COLO829 (cell line): Measurements from ENCODE around the gene ANKRD35.
"Not testable (repeated sequence)": the region's sequence is repeated elsewhere in the genome, so short reads cannot be mapped to it uniquely, and the experiment has no call there.

Source experiments
- DNase-seq: peaks from one replicate; pipeline ENCODE4 v3.0.0; 2012; ENCODE audit warnings: low spot score

The ANKRD35 gene

GRCh38 chr1:145885738-145886287 lies at the start of gene ANKRD35:
ANKRD35 (minus strand) TSS chr1:145885866; CDS start chr1:145885758, 108 bp downstream.
- peak; percentile 95 for DNase-seq

DNA sequence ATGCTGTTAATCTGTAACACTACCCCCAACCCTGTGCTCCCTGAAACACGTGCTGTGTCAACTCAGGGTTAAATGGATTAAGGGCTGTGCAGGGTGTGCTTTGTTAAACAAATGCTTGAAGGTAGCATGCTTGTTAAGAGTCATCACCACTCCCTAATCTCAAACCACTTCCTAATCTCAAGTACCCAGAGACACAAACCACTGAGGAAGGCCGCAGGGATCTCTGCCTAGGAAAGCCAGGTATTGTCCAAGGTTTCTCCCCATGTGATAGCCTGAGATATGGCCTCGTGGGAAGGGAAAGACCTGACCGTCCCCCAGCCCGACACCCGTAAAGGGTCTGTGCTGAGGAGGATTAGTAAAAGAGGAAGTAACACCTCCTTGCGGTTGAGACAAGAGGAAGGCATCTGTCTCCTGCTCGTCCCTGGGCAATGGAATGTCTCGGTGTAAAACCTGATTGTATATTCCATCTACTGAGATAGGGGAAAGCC lies 46.9 kb upstream of the ANKRD35 start:
- DNase-seq: not testable (repeated sequence)

DNA sequence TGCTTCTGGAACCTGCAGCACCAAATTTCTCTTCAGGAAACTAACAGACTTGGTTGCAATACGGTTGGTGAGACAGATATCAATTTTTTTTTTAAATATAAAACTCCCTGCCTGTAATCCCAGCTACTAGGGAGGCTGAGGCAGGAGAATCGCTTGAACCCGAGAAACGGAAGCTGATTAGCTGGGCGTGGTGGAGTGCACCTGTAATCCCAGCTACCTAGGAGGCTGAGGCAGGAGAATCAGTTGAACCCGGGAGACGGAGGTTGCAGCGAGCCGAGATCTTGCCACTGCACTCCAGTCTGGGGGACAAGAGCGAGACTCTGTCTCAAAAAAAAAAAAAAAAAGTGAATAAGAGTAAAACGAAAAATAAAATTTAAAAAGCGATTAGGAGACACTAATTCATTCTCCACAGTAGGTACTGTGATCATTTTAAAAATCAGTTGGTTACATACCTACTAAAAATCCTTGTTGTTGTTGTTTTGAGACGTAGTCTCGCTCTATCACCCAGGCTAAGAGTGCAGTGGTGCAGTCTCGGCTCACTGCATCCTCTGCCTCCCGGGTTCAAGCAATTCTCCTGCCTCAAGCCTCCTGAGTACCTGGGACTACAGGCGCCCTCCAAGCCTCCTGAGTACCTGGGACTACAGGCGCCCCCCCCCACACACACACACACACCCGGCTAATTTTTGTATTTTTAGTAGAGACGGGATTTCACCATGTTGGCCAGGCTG lies 42.4 kb upstream of the ANKRD35 start:
- no peak for DNase-seq

DNA sequence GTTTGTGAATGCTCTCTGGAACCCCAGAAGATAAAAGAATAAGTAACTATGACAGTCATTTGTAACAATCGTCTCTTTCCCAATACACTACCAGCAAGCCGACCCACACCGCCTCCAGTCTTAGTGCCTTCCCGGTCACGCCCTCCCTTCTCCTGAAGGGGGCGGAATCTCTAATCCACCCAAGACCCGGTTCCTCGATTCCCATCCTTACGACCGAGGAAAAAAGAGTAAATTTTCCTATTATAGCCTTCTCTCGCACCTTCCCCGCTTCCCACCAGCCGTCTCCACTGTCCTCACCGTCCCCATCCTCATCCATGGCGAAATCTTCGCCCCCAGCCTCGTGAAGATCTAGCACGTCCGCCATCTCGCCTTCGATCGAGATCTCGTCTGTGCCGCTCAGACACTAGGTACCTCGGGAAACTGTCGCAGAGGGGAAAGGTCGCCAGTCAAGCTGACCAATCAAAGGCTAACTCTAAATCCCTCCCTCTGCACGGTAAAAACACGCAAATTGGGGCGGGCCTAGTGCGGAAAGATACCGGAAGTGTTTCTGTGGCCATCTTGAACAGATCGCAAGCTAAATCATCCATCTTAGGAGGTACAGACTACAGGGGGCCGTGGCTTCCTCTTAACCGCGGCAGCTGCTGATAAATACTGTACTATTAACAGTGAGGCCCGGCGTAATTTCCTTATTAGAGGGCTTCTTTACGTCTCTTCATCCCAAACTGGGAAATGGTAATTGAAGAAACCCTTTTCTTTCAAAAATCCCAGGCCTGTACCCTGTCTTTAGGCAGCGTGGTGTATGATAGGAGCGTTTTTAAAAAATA lies 41.6 kb upstream of the ANKRD35 start, which contains the start of gene RBM8A:
Gene RBM8A (minus strand): TSS at position 422 of the 824 bp plus-strand sequence. CDS start 58 bp downstream, at position 364.
- peak; percentile 92 for DNase-seq

- no peak for DNase-seq
Observed at GRCh38 chr1:145926686-145927062, 41.0 kb upstream of the ANKRD35 start.

DNA sequence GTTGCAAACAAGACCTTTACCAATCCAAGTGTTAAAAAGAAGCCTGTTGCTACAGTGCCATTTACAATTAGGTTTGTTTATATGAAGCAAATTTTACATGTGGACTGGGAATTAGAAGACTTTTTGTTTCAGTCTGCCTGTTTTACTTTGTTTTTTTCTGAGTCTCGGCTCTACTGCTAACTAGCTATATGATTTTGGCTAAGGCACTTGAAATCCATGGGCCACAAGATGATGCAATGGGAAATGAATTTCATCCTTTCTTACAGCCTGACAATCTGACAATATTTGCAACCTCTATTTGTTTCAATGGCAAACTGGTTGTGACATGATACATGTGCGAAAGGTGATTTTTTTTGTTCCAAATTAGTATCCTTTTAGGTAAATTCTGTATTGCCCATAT lies 36.6 kb upstream of the ANKRD35 start:
- DNase-seq: no peak

DNA sequence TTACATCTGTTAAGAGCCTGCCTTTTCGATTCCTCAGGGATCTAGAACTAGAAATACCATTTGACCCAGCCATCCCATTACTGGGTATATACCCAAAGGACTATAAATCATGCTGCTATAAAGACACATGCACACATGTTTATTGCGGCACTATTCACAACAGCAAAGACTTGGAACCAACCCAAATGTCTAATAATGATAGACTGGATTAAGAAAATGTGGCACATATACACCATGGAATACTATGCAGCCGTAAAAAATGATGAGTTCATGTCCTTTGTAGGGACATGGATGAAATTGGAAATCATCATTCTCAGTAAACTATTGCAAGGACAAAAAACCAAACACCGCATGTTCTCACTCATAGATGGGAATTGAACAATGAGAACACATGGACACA lies 34.6 kb upstream of the ANKRD35 start:
- not testable (repeated sequence) for DNase-seq

DNA sequence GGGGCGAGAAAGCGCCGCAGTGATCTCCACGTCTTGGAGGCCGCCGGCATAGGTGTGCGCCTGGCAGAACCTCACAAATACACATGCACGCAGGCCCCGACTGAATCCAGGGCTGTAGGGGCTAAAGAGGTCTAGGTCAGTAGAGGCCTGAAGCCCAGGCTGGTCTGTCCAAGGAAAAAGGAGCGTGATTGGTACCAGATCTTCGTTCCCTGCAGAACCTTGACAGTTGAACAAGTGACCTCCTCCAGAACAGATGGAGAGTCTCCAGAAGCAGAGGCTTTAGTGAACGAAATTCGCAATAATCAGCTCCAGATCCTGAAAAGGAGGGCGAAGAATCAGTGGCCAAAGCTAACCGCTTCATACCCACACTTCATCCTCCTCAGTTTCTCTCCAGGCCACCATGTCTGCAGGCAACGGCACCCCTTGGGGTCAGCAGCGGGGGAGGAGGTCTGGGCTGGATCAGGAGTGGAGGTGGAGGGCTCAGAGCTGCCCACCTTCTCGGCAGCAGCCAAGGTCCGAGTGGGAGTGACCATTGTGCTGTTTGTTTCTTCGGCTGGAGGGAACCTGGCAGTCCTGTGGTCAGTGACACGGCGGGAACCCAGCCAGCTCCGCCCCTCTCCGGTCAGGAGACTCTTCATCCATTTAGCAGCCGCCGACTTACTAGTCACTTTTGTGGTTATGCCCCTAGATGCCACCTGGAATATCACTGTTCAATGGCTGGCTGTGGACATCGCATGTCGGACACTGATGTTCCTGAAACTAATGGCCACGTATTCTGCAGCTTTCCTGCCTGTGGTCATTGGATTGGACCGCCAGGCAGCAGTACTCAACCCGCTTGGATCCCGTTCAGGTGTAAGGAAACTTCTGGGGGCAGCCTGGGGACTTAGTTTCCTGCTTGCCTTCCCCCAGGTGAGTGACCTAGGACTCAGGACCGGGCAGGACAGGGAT lies 33.6 kb upstream of the ANKRD35 start:
- peak; percentile 50 for DNase-seq

GRCh38 chr1:145918144-145918991 lies 32.7 kb upstream of the ANKRD35 start, which contains the start of gene PEX11B:
PEX11B (minus strand) TSS chr1:145918717; CDS start chr1:145918688, 29 bp downstream.
- DNase-seq: peak; percentile 82

GRCh38 chr1:145917595-145917994 lies 31.9 kb upstream of the ANKRD35 start:
- no peak for DNase-seq

GRCh38 chr1:145916745-145917144 lies 31.1 kb upstream of the ANKRD35 start:
- no peak for DNase-seq

DNA sequence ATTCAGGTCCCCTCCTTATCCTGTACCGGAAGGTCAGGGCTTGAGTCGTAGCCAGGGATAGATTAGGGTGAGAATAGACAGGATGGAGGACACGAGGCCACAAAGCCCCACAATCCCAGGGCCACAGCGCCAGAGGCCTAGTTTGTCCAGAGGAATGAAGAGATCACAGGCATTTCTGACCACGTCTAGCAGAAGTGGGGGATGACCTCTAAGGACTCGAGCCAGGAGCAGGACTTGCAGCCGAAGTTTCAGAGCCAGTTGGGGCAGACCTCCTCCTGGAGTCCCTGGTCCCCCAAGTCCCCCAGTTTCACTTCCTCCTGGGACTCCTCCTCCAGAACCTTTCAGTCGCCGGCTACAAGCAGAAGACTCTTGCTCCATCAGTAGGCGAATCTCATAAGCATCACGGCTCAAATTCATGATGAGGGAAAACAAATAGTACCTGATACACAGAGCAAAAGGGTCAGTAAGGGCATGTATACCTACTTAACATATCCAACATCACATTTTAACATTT lies 26.5 kb upstream of the ANKRD35 start:
- DNase-seq: no peak

DNA sequence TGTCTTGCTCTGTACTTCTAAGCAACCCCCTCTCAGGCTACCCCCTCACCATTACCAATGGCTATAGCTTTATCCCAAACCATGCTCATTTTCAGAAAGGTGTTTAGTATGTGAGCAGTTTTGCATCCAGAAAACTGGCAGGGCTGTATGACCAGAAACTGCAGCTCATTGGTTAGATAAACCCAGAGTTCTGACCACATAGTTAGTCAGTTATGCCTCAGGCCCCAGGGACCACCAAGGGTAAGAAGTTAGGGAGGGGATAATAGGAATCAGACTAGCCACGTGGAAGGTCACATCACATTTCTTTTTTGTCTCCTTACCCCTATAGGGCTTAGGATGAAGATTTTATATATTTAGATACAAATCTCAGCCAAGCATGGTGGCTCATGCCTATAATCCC lies 23.0 kb upstream of the ANKRD35 start:
- no peak for DNase-seq

GRCh38 chr1:145906954-145907753 lies 21.5 kb upstream of the ANKRD35 start:
- DNase-seq: no peak

GRCh38 chr1:145901312-145902021 lies 15.8 kb upstream of the ANKRD35 start:
- DNase-seq: no peak

DNA sequence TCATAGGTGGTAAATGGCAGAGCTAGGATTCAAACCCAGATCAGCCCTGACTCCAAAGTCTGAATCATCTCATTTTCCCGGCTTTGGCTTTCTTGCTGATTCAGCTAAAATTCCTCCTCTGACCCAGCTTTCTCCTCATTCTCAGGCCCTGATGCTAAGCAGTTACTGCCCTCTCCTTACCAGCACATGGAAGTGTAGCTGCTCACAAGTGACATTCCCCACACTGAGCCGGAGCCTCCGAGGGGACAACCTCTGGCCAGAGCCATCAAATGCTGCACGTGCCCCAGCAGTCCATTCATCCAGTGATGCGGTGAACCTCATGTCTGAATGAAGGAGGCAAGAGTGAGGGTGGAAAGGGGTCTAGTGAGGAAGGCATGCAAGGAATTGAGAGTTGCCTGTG lies 13.1 kb upstream of the ANKRD35 start:
- no peak for DNase-seq

GRCh38 chr1:145897969-145898368 lies 12.3 kb upstream of the ANKRD35 start:
- DNase-seq: no peak

DNA sequence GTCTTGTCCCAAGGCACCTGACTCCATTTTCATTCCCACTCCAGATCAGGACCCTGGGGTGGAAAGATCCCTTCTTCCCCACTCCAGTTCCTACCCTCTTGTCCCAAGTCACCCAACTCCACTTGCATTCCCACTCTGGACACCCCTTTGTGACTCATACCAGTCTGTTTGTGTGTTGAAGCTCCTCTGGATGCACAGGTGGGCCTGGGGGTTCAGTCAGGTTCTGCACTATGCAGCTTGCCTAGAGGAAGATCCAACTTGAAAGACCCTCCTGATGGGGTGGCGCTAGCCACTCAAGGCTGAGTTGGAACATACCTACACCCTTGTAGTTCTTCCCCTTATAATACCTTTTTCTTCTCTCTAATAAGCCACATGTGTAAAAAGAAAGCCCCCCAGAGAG lies 9.8 kb upstream of the ANKRD35 start:
- DNase-seq: no peak
